Activated CD8-positive, alpha-beta memory T cell treated with anti-CD3 and anti-CD28 coated beads, Interleukin-2, amount 50 U/mL, for 1 hour (primary cell): ENCODE data around the gene UBE2D2.
"Not testable (repeated sequence)": the region's sequence is repeated elsewhere in the genome, so short reads cannot be mapped to it uniquely, and the experiment has no call there.

Experiments
- DNase-seq: peaks from one replicate; pipeline ENCODE4 v3.0.0-alpha.2; 2020; ENCODE audit errors: extremely low read depth

Gene UBE2D2

DNA sequence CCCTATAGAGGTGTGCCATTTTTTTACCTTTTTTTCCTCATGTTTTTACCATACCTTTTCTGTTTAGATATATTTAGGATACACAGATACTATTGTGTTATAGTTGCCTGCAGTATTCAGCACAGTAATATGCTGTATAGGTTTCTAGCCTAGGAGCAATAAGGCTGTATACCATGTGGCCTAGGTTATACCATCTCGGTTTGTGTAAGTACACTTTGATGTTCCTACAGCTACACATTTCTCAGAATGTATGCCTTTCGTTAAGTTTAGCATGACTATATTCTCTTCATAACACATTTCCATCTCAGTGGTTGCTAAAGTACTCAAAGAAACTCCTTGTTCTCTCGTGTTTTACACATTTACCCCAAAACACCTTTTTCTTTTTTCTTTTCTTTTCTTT is 23.0 kb downstream of the UBE2D2 start:
- DNase-seq = no peak

GRCh38 chr5:139588116-139588515 is 27.0 kb downstream of the UBE2D2 start:
- not testable (repeated sequence) for DNase-seq

- no peak for DNase-seq
Observed at GRCh38 chr5:139588962-139589361, 27.8 kb downstream of the UBE2D2 start.

- no peak for DNase-seq
Observed at GRCh38 chr5:139592289-139592688, 31.1 kb downstream of the UBE2D2 start.

DNA sequence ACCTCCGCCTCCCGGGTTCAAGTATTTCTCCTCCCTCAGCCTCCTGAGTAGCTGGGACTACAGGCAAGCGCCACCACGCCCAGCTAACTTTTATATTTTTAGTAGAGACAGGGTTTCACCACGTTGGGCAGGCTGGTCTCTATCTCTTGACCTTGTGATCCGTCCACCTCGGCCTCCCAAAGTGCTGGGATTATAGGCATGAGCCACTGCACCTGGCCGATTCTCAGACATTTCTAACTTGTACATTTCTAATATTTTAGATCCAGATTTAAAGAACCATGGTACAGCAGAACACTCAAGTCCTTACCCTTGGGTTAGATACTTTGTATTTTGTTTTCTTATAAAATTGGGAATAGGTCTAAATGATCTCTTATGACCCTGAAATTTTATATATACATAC is 31.9 kb downstream of the UBE2D2 start:
- DNase-seq = not testable (repeated sequence)

DNA sequence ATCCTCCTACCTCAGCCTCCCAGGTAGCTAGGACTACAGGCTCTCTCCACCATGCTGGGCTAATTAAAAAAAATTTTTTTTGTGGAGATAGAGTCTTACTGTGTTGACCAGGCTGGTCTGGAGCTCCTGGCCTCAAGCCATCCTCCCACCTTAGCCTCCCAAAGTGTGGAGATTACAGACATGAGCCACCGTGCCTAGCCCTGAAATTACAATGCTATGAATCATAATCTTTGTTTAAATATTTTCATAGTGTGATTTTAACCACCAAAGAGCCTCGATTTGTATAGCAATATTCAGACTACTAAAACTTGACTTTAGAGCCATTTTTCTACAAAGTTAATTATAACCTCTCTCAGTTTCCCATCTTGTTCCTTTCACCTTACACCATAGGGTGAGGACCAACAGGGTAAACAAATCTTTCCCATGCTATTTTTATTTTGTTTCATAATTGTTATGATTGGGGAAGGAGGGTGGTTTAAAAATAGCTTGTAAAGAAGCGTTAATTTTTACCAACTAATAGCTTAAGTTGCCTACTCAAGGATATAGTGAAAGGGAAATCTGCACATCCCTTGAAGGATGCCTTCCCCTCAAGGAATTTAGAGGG is 32.7 kb downstream of the UBE2D2 start:
- DNase-seq = no peak

- DNase-seq = no peak
Observed at GRCh38 chr5:139597134-139597533, 36.0 kb downstream of the UBE2D2 start.

DNA sequence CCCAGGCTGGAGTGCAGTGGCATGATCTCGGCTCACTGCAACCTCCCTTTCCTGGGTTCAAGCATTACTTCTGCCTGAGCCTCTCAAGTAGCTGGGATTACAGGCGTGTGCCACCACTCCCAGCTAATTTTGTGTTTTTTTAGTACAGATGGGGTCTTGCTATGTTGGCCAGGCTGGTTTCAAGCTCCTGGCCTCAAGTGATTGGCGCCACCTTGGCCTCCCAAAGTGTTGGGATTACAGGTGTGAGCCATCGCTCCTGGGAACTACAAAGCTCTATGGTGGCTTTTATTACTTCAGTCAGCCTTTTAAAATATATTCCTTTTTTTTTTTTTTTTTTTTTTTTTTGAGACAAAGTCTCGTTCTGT is 37.4 kb downstream of the UBE2D2 start:
- not testable (repeated sequence) for DNase-seq

GRCh38 chr5:139600336-139600949 is 39.3 kb downstream of the UBE2D2 start:
- no peak for DNase-seq

DNA sequence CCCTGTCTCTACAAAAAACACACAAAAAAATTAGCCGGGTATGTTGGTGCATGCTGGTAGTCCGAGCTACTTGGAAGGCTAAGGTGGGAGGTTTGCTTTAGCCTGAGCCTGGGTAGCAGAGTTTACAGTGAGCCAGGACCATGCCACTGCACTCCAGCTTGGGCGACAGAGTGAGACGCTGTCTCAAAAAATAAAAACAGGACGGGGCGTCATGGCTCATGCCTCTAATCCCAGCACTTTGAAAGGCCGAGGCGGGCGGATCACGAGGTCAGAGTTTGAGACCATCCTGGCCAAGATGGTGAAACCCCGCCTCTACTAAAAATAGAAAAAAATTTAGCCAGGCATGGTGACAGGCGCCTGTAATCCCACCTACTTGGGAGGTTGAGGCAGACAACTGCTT is 40.3 kb downstream of the UBE2D2 start:
- DNase-seq = no peak

- not testable (repeated sequence) for DNase-seq
Observed at GRCh38 chr5:139601948-139602347, 40.8 kb downstream of the UBE2D2 start.

DNA sequence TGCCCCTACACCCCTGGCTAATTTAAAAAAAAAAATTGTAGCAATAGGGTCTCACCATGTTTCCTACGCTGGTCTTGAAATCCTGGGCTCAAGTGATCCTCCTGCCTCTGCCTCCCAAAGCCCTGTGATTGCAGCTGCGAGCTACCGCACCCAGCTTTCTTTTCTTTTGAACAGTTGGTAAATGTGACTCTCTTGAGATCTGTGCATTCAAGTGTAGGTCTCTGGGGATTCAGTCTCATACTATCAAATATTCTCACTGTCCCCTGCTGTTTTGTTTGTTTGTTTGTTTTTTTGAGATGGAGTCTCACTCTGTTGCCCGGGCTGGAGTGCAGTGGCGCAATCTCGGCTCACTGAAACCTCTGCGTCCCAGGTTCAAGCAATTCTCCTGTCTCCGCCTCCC is 44.7 kb downstream of the UBE2D2 start:
- no peak for DNase-seq

- no peak for DNase-seq
Observed at GRCh38 chr5:139611703-139612584, 50.8 kb downstream of the UBE2D2 start.

DNA sequence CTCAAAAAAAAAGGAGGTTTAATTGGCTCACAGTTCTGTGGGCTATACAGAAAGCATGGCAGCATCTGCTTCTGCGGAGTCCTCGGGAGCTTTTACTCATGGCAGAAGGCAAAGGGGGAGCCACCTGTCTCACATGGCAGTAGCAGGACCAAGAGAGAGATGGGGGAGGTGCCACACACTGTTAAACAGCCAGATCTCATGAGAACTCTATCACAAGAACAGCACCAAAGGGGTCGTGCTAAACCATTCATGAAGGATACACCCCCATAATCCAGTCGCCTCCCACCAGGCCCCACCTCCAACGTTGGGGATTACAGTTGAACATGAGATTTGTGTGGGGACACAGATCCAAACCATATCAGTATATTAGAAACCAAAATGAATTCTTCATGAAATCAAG is 58.7 kb downstream of the UBE2D2 start:
- no peak for DNase-seq

DNA sequence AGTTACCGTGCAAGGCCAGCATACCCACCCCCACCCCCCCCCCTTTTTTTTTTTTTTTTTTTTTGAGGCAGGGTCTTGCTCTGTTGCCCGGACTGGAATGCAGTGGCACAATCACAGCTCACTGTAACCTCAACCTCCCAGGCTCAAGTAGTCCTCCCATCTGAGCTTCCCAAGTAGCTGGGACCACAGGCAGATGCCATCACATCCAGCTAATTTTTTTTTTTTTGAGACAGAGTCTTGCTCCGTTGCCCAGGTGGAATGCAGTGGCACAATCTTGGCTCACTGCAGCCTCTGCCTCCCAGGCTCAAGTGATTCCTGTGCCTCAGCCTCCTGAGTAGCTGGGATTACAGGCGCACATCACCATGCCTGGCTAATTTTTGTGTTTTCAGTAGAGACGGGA is 64.3 kb downstream of the UBE2D2 start:
- not testable (repeated sequence) for DNase-seq

GRCh38 chr5:139630855-139631254 is 69.7 kb downstream of the UBE2D2 start:
- no peak for DNase-seq

DNA sequence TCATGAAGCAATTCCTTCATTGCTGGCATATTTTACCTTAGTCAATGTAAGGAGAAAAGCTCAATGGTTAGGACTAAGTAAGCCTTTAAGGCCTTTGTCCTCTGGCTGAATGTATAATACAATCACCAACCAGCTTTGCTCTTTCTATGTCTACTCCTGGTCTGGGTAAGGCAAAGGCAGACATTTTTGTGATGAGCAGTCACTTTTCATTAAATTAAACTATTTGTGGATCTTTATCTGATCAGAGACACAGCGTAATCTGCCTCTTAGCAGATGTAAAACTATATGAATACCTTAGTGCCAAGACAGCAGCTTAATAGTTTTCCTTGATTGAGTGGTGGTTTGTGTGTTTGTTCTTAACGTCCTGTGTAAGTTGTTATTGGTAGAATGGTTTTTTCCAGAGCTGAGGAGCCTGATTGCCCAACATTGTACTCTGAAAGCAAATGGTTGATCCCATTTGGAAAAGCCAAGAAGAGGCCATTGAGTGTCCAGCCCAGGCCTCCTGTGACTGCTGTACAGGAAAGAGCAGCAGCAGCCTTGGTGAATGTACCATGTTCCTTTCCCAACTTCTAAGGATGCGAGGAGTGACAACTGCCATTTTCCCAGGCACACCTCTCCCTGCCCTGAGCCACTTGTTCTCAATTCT is 70.5 kb downstream of the UBE2D2 start:
- no peak for DNase-seq

DNA sequence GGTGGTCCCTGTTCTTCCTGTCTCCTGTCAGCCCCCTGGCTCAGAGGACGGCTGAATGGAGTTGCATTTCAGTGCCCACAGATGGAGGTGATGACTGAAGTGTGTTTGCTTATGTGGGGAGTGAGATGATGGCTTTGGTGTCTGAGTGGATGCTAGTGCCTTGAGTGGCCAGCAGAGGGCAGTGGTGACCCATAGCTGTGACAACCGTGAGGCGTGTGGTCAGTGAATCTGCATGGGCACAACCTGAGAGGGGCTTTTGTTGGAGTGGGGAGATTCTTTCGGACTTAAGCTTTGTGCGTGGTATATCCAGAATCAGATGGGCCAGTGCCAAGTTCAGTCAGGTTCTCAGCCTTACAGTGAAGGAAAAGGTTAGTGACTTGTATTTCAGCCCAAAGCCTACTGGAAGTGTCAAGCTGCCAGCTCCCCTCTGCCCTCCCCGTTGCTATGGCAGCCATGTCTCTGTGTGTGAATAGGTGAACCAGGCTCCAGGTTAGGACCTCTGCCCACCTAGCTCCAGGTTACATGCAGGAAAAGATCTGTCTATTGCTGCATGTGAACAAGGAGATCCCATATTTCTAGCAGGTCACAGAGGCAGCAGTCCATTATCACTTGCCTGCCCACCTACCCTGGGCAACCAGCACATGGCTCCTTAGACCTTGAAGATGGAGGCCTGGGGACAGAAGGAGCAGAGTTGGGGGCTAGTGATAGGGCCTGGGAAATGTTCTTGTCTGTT is 72.3 kb downstream of the UBE2D2 start:
- no peak for DNase-seq

DNA sequence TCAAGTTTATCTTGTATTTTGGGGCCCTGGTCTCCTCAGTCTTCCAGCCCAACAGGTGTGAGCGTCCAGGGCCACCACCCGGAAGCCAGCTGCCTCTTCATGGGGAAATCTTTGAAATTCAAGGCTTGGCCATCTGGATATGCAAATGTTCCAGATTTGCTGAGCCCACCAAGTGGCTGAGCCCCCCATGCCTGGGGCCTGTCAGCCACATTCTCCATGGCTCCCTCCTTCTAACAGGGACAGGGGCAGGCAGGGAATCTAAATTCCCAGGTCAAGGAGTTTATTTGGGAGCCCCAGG is 72.8 kb downstream of the UBE2D2 start:
- no peak for DNase-seq

DNA sequence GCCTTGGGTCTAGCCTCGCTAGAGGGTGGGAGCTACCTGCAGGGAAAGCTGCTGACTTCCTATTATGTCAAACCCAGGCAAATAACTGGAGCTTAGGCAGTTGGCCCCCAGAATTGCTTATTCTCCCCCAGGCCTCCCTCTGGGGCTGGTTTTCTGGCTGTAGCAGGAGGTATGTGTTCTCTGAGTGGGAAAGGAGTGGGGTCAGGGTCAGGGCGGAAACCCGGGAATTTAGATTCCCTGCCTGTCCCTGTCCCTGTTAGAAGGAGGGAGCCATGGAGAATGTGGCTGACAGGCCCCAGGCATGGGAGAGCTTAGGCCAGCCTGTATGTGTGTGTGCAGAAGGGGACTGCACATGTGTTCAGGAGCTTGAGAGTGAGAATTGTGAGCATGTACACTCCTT is 73.4 kb downstream of the UBE2D2 start:
- no peak for DNase-seq

DNA sequence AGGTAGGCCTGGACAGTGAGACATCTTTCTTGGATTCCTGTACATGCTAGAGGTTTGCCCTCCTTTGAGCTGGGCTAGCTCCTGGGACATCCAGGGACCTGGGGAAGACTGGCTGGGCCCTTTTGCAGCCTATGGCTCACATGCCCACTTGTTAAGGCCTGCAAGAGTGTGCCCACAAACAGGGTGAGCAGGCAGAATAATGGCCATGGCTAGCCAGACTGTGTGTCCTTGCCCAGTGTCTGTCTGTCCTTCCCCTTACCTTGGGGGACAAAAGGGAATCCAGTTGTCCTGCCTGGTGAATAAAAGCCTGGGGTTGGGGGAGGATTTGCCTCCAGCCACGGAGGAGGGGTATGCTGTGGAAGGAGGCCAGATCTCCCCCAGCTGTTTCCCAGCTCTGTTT is 74.1 kb downstream of the UBE2D2 start:
- DNase-seq = no peak

GRCh38 chr5:139635606-139636206 is 74.6 kb downstream of the UBE2D2 start:
- DNase-seq = no peak
